Ishikawa (cell line): ENCODE data around the gene EZR.

Experiments
- CREB1 ChIP-seq: IDR thresholded peaks from 2 replicates; pipeline ENCODE4 v1.6.1; 2012; ENCODE audit warnings: low read depth
- FOXM1 ChIP-seq: IDR thresholded peaks from 2 replicates; pipeline ENCODE4 v1.6.1; 2012; ENCODE audit warnings: low read depth, borderline replicate concordance
- RAD21 ChIP-seq: IDR thresholded peaks from 2 replicates; pipeline ENCODE4 v1.6.1; 2012; ENCODE audit warnings: low read depth
- YY1 ChIP-seq: IDR thresholded peaks from 2 replicates; pipeline ENCODE4 v1.6.1; 2012; ENCODE audit warnings: low read depth
- ZBTB7A ChIP-seq: IDR thresholded peaks from 2 replicates; pipeline ENCODE4 v1.6.1; 2012; ENCODE audit warnings: low read depth

GRCh38 chr6:158781692-158782373 is 37.3 kb downstream of the EZR start:
- TF ChIP-seq CREB1, result no peak
- no peak for TF ChIP-seq FOXM1
- no peak for TF ChIP-seq ZBTB7A
- TF ChIP-seq YY1, result no peak
- no peak for TF ChIP-seq RAD21
